Fibroblast of skin of scalp (primary cell): ENCODE results near the gene DEPP1.

Source experiments
- DNase-seq: peaks from one replicate; pipeline ENCODE4 v3.0.0-alpha.2; 2013

DEPP1 gene

GRCh38 chr10:44978213-44978569, 418 bp downstream of the DEPP1 start:
- DNase-seq, result no peak

- no peak for DNase-seq
Measured at GRCh38 chr10:44977287-44978212, 1.1 kb downstream of the DEPP1 start.

- no peak for DNase-seq
Measured at GRCh38 chr10:44976352-44977198, 2.0 kb downstream of the DEPP1 start.

GRCh38 chr10:44975431-44976331, 2.9 kb downstream of the DEPP1 start:
- DNase-seq, result peak; percentile 59

GRCh38 chr10:44974628-44975430, 3.8 kb downstream of the DEPP1 start:
- DNase-seq, result peak; percentile 71

GRCh38 chr10:44974082-44974627, 4.5 kb downstream of the DEPP1 start:
- no peak for DNase-seq

GRCh38 chr10:44973323-44974081, 5.1 kb downstream of the DEPP1 start:
- no peak for DNase-seq

- no peak for DNase-seq
Measured at GRCh38 chr10:44972874-44973306, 5.7 kb downstream of the DEPP1 start.

- DNase-seq, result no peak
Measured at GRCh38 chr10:44971935-44972757, 6.5 kb downstream of the DEPP1 start.

GRCh38 chr10:44971434-44971833, 7.2 kb downstream of the DEPP1 start:
- no peak for DNase-seq

- DNase-seq, result no peak
Measured at GRCh38 chr10:44970812-44971395, 7.7 kb downstream of the DEPP1 start.

GRCh38 chr10:44969854-44970253, 8.8 kb downstream of the DEPP1 start:
- DNase-seq, result no peak

GRCh38 chr10:44968500-44969400, 9.9 kb downstream of the DEPP1 start:
- DNase-seq, result no peak

- no peak for DNase-seq
Measured at GRCh38 chr10:44968091-44968490, 10.5 kb downstream of the DEPP1 start.

GRCh38 chr10:44967616-44968015, 11.0 kb downstream of the DEPP1 start:
- DNase-seq, result no peak

- no peak for DNase-seq
Measured at GRCh38 chr10:44966816-44967509, 11.6 kb downstream of the DEPP1 start.

GRCh38 chr10:44966129-44966815, 12.3 kb downstream of the DEPP1 start:
- DNase-seq, result peak; percentile 16
